ENCODE results near the gene XPR1.

GRCh38 chr1:180751921-180752320 lies 120.1 kb downstream of the XPR1 start:
- TF ChIP-seq CTCF (IDR thresholded peaks at IDR 0.05) (no peak), POLR2A (IDR thresholded peaks at IDR 0.05) (no peak)
